Central memory CD8-positive, alpha-beta T cell (primary cell): Measurements from ENCODE around the gene RPA1.

Experiments used
- ATAC-seq: fragments of 150-1000 bp; cut with Tn5 transposase; replicated peaks from 2 replicates; pipeline ENCODE4 v1.10.0; 2022; ENCODE audit warnings: mild to moderate bottlenecking, moderate FRiP score, moderate number of reproducible peaks; ENCODE audit not compliant: poor library complexity, severe bottlenecking; ENCODE audit errors: extremely low read depth
- DNase-seq, 2 donors: peaks; one replicate each; pipeline ENCODE4 v3.0.0; 2021; ENCODE audit warnings: low spot score in 2 of 2
- H3K27ac Mint-ChIP-seq: one replicate; pipeline ENCODE4 v1.8.0; 2022; ENCODE audit warnings: low read depth, mild to moderate bottlenecking, moderate library complexity, mixed read lengths
- H3K27me3 Mint-ChIP-seq: one replicate; pipeline ENCODE4 v1.8.0; 2022; ENCODE audit warnings: mixed read lengths
- H3K36me3 Mint-ChIP-seq: one replicate; pipeline ENCODE4 v1.8.0; 2022; ENCODE audit warnings: mild to moderate bottlenecking, moderate library complexity, mixed read lengths; ENCODE audit not compliant: insufficient read depth
- H3K4me1 Mint-ChIP-seq: one replicate; pipeline ENCODE4 v1.8.0; 2022; ENCODE audit warnings: mixed read lengths
- H3K4me3 Mint-ChIP-seq: one replicate; pipeline ENCODE4 v1.8.0; 2022; ENCODE audit warnings: mild to moderate bottlenecking, moderate library complexity, mixed read lengths
- H3K9me3 Mint-ChIP-seq: one replicate; pipeline ENCODE4 v1.8.0; 2022; ENCODE audit warnings: mixed read lengths

The RPA1 gene

DNA sequence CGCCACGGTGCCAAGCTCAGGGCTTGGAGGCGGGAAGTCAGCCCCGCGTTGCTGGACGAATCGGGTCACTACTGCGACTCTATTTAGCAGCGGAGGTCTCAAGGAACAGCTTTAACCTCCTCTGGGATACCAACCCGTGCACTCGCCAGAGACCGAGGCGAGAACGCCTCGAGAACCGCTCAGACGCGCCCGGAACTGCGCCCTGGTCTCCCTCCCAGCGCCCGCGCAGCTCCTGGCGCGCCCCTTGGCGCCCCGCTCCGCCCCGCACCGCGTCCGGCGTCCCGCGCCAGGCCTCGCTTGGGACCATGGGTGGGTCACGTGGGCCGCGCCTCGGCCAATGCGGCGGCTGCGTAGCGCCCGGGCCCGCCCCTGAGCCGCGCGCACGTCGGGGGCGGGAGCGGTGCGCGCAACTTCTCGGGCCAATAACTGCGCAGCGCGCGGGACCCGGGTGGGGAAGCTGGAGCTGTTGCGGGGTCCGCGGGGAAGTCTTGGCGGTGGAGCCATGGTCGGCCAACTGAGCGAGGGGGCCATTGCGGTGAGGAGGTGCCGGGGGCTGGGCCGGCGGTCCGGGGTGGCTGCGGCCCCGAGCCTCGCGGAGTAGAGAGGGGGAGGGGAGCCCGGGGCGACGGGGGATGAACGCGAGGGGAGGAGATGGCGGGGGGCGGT is at the start of gene RPA1, which contains the start of gene SMYD4:
Gene RPA1 (plus strand): TSS at position 414 of the 666 bp plus-strand sequence. CDS start 89 bp downstream, at position 503.
Gene SMYD4 (minus strand): TSS at position 311 of the 666 bp plus-strand sequence. CDS start 1,908 bp downstream, outside the sequence.
- H3K4me1 Mint-ChIP-seq = peaks cover 48% of the 10 kb centered on the region
- peak within 1 kb of the TSS; percentile 93 for H3K27ac Mint-ChIP-seq
- no peaks in the 10 kb centered on the region for H3K27me3 Mint-ChIP-seq
- peak; percentile 73 to 80 for DNase-seq
- peak; percentile 99 for ATAC-seq
- peak within 1 kb of the TSS; percentile 99 for H3K4me3 Mint-ChIP-seq
- no peaks in the 10 kb centered on the region for H3K9me3 Mint-ChIP-seq
- H3K36me3 Mint-ChIP-seq = peaks cover 36% of the 10 kb centered on the region

DNA sequence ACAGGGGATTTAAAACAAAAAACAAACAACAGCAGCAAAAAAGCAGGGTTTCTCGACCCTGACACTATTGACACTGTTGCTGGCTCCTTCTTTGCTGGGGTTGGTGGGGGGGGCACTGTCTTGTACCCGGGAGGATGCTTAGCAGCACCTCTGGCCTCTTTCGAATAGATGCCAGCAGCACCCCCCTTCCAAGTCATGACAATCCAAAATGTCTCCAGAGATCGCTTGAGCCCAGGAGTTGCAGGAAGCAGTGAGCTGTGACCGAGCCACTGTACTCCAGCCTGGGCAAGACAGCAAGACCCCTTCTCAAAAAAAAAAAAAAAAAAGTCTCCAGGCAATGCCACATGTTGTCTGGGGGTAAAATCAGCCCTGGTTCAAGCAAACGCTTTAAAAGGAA is 47.6 kb upstream of the RPA1 start:
- Mint-ChIP-seq H3K36me3 (peaks cover 50% of the 10 kb centered on the region), H3K4me3 (no peak overlapping the region), H3K4me1 (no peaks in the 10 kb centered on the region), H3K9me3 (no peaks in the 10 kb centered on the region), H3K27me3 (no peaks in the 10 kb centered on the region), H3K27ac (no peak overlapping the region)
- ATAC-seq = no peak
- no peak for DNase-seq

DNA sequence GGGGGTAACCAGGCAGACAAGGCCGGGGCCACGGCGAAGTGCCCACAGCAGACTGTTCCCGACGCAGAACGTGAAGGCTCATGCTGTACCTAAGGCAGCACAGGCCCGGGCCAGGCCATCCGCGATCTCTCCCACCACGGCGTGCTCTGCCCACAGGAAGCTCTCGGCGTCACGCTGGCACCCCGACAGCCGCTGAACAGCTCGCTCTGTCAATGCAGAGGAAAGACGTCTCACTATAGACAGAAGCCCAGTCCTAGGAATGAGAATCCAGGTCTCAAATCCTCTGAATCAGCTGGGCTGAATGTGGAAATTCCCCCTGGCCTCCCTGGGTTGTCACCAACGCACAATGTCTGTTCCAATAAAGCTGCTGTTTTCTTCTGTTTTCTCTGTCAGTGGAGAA is 46.5 kb upstream of the RPA1 start:
- no peaks in the 10 kb centered on the region for H3K9me3 Mint-ChIP-seq
- H3K4me3 Mint-ChIP-seq = no peak overlapping the region
- ATAC-seq (no peak), DNase-seq (no peak)
- H3K4me1 Mint-ChIP-seq = no peaks in the 10 kb centered on the region
- peaks cover 50% of the 10 kb centered on the region for H3K36me3 Mint-ChIP-seq
- H3K27ac Mint-ChIP-seq = no peak overlapping the region
- H3K27me3 Mint-ChIP-seq = no peaks in the 10 kb centered on the region

DNA sequence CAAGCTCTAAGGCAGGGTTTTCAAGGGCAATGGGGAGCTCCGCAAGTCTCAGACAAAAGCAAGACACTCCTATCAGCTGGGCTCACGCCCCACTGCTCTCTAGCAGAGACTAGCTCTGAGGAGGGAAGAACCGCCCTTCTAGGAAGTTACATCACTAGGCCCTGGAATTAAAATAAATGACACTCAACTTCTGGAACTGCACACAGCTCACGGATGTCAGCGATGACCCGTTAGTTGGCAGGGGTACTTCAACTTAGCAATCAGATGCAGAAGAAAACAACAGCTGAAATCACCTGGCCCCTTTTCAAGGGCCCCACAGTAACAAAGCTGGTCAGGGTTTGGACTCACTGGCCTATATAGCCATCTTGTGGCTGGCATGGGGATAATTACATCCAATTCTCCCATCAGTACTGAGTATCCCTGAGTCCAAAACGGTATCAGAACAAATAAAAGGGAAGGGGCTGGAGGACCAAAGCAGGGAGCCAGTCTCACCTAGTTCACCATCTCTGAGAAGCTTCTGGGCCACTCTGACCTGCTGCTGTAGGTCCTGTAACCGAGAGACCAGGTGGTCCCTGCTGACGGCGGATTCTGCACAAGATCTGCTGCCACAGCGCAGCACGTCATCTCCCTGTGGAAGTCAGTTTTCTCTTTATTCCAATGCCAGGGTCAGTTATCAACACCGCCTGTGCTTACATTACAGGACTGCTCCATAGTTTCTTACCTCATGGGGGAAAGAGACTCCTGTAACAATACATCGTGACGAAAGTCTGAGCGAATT is 45.8 kb upstream of the RPA1 start:
- H3K4me3 Mint-ChIP-seq = no peak overlapping the region
- DNase-seq = no peak
- H3K27ac Mint-ChIP-seq = no peak overlapping the region
- H3K36me3 Mint-ChIP-seq = peaks cover 52% of the 10 kb centered on the region
- no peaks in the 10 kb centered on the region for H3K4me1 Mint-ChIP-seq
- no peaks in the 10 kb centered on the region for H3K27me3 Mint-ChIP-seq
- no peaks in the 10 kb centered on the region for H3K9me3 Mint-ChIP-seq
- no peak for ATAC-seq

DNA sequence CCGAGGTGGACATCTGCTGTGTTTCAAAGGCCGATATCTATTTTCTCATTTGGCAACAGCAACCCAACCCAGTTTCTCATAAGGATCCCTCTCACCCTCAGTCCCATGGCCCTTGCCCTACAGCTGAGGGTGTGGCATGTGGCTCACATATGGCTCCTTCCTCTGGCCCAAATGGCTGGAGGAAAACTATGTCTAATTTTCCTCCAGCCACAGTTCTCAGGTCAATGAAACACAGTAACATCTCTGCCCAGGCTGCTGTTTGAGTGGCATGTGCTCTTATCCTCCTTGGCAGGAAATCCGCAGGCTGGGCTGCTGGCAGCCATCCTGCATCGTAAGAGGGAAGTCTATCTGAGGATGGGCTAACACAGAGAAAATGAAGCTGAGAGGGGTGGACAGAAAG is 43.9 kb upstream of the RPA1 start:
- H3K4me3 Mint-ChIP-seq = no peak overlapping the region
- H3K27ac Mint-ChIP-seq = no peak overlapping the region
- H3K27me3 Mint-ChIP-seq = no peaks in the 10 kb centered on the region
- ATAC-seq (no peak), DNase-seq (no peak)
- H3K9me3 Mint-ChIP-seq = no peaks in the 10 kb centered on the region
- peaks cover 49% of the 10 kb centered on the region for H3K36me3 Mint-ChIP-seq
- H3K4me1 Mint-ChIP-seq = no peaks in the 10 kb centered on the region

DNA sequence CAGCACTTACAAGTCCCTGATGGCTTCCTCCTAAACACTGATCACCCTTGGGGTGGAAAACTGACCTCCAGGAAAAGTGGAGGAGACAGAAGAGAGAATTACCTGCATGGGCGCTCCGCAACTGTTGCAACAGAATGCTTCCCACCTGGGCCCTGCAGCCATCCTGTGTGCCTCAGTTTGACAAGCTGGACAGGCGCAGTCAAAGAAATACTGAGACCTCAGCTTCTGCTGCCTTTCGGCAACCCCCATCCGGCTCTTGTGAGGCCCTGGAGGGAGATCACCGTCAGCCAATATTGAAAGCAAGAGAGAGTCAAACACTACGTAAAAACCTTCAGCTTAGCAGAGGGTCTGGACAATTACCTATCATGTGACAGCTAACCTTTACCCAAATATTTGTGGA is 43.1 kb upstream of the RPA1 start:
- DNase-seq = no peak
- H3K36me3 Mint-ChIP-seq = peaks cover 47% of the 10 kb centered on the region

DNA sequence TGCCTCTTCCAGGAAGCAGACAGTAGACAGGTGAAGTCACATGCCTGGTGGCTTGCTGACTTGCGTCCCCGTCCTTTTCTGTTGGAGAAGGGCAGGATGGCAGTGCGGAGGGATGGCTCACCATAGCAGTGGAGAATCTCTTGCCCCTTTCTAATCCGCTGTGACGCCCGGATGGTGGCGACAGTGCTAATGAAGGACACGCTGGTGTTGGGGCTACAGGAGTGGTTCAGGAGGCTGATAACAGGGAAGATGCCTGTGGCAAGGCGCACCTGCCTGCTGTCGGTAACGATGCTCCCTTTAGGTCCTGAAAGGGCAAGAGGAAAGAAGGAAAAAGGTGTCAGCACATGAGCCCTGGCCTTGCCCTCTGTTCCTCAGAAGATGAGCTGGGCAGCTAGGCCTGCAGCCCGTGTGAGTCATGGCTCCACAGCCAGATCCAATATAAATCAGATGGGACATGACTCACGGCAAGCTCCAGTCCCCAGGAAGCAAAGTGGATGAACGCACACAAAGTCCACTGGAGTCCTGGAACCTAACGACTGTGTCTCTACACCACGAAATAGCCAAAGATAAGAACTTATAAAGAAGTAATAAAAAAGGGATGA is 42.4 kb upstream of the RPA1 start:
- DNase-seq = no peak
- H3K27ac Mint-ChIP-seq = no peak overlapping the region

More for the DNA sequence above, 43.1 kb upstream of the RPA1 start:
- Mint-ChIP-seq H3K27me3 (no peaks in the 10 kb centered on the region), H3K4me1 (peaks cover 5% of the 10 kb centered on the region), H3K4me3 (no peak overlapping the region), H3K9me3 (no peaks in the 10 kb centered on the region), H3K27ac (no peak overlapping the region)
- no peak for ATAC-seq

DNA sequence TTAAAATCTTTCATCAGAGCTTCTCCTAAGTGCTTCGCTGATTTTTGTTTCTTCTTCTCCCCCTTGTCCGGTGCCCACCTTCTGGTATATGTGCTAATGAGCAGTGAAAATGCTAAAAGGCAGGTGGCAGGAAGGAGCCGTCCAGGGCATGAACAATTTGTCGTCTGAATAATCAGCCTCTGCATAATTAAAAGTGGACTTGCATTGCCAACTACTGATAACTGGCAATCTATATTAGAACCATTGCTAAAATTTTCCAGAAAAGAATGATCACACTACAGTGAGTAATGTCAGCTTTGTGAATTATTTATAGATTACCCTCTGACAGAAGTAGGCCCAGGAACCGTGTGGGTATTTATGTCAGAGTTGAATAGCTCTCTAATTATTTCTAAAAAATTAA is 39.9 kb upstream of the RPA1 start:
- H3K4me1 Mint-ChIP-seq = peaks cover 6% of the 10 kb centered on the region
- no peaks in the 10 kb centered on the region for H3K9me3 Mint-ChIP-seq

More for the DNA sequence above, 42.4 kb upstream of the RPA1 start:
- Mint-ChIP-seq H3K27me3 (no peaks in the 10 kb centered on the region), H3K36me3 (peaks cover 45% of the 10 kb centered on the region), H3K9me3 (no peaks in the 10 kb centered on the region), H3K4me1 (peaks cover 5% of the 10 kb centered on the region), H3K4me3 (no peak overlapping the region)
- ATAC-seq = no peak

DNA sequence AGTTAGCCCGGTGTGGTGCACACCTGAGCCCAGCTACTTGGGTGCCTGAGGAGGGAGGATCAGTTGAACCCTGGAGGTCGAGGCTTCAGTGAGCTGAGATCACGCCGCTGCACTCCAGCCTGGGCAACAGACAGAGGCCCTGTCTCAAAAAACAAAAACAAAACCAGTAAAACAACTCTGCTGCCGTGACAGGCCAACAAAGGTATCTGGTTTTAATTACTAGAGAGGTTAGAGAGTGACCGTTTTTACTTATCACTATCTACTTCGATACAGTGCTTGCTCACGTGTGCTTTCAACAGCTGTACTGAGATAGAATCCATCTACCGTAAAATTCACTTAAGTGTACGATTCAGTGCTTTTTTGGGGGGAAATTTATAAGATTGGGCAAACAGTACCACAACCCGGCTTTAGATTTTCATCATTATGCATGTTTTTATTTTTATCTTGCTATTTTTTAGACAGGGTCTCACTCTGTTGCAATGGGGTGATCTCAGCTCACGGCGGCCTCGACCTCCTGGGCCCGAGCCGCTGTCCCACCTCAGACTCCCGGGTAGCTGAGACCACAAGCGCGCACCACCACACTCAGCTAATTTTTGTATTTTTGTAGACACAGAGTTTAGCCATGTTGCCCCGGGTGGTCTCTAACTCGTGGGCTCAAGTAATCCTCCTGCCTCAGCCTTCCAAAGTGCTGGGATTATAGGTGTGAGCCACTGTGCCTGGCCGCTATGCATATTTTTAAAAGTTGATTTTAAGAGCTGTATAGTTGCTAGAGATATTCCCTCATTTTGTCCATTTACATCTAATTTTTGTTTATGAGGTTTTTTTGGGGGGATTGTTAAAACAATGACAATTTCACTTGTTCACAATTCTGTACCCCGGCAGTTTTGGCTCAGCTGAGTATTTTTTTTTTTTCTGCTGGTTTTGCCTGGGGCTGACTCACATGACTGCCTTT is 37.0 kb upstream of the RPA1 start:
- no peak for ATAC-seq
- H3K36me3 Mint-ChIP-seq = peaks cover 19% of the 10 kb centered on the region
- DNase-seq = no peak
- no peak overlapping the region for H3K27ac Mint-ChIP-seq
- no peaks in the 10 kb centered on the region for H3K27me3 Mint-ChIP-seq
- H3K4me1 Mint-ChIP-seq = peaks cover 22% of the 10 kb centered on the region
- no peak overlapping the region for H3K4me3 Mint-ChIP-seq
- no peaks in the 10 kb centered on the region for H3K9me3 Mint-ChIP-seq

More for the DNA sequence above, 39.9 kb upstream of the RPA1 start:
- ATAC-seq (no peak), DNase-seq (no peak)
- H3K27ac Mint-ChIP-seq = no peak overlapping the region
- H3K4me3 Mint-ChIP-seq = no peak overlapping the region
- peaks cover 34% of the 10 kb centered on the region for H3K36me3 Mint-ChIP-seq
- H3K27me3 Mint-ChIP-seq = no peaks in the 10 kb centered on the region

DNA sequence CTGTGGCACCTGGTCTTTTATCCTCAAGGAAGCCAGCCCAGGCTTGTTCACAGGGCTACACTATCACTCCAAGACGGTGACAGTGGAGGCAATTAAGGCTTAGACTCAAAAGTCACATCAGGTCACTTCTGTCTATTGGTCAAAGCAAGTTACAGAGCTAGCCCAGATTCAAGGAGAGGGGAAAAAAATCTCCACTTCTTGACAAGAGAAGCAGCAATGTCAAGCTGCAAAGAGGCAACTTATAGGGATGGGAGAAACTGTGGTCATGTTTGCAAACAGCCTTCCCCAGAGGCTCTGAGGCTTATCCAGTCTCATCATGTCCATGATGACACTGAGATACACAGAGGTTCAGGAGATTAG is 36.4 kb upstream of the RPA1 start:
- DNase-seq (no peak), ATAC-seq (no peak)
- peaks cover 19% of the 10 kb centered on the region for H3K36me3 Mint-ChIP-seq

DNA sequence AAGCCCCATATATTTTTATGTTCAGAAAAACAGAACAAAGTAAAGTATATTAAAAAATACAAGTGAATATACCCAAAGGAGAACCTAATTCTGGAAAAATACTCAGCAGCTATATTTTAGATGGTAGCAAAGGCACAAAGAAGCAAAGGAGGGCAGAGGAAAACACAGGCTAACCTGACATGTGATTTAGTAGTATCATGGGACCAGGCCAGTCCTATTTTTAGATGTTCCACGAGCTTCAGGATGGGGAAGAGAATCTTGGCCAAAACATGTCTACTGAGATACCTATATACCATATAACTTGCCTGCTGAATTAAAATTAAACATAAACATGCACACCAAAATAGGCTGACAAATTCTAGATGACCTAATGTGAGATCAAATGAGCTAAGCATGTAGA is 33.0 kb upstream of the RPA1 start:
- peak overlapping the region; percentile 20 for H3K27ac Mint-ChIP-seq
- no peak for ATAC-seq
- peaks cover 36% of the 10 kb centered on the region for H3K36me3 Mint-ChIP-seq
- peaks cover 16% of the 10 kb centered on the region for H3K4me1 Mint-ChIP-seq
- H3K27me3 Mint-ChIP-seq = no peaks in the 10 kb centered on the region
- H3K4me3 Mint-ChIP-seq = no peak overlapping the region
- no peak for DNase-seq
- H3K9me3 Mint-ChIP-seq = no peaks in the 10 kb centered on the region

More for the DNA sequence above, 36.4 kb upstream of the RPA1 start:
- no peak overlapping the region for H3K4me3 Mint-ChIP-seq
- H3K27me3 Mint-ChIP-seq = no peaks in the 10 kb centered on the region
- H3K27ac Mint-ChIP-seq = no peak overlapping the region
- H3K9me3 Mint-ChIP-seq = no peaks in the 10 kb centered on the region
- H3K4me1 Mint-ChIP-seq = peaks cover 22% of the 10 kb centered on the region

DNA sequence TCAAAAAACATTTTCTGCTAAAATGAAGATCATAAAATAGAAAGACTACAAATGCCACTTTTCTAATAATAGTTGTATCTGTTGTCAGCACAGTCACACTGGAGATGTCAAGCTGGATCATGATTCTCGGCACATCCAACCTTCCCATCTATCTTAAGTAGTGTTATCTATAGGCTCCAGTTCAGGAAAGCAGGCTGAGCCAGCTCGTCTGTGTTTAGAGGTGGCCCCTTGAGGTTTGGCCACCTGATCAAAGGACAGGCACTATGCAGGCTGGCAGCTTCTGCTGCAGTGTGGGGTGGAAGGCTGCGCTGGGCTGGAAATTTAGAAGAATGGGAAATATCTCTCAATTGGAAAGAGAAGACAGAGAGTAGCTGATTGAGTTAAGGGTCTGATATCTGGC is 32.5 kb upstream of the RPA1 start:
- Mint-ChIP-seq H3K4me1 (peaks cover 16% of the 10 kb centered on the region), H3K27ac (peak overlapping the region; percentile 20), H3K9me3 (no peaks in the 10 kb centered on the region), H3K36me3 (peaks cover 38% of the 10 kb centered on the region), H3K4me3 (no peak overlapping the region), H3K27me3 (no peaks in the 10 kb centered on the region)
- ATAC-seq = no peak
- no peak for DNase-seq
